ENCODE measurements around the gene CHMP6. TPM values are rescaled to one million over a fixed set of nuclear protein-coding genes. Genes with fewer than 3 reads are reported as not detected.
A peak's percentile ranks its signal among the peaks of the same experiment; 100 is the strongest.
"Not testable (repeated sequence)": the region's sequence is repeated elsewhere in the genome, so short reads cannot be mapped to it uniquely, and the experiment has no call there.

Gene CHMP6
- total RNA-seq, 4 donors from 2014 or later, result 16.7 to 23.8 (median 22.1) TPM

- H3K27ac ChIP-seq, result no peak overlapping the region
- 19 to 65% methylated on average over 7 to 12 of the region's 37 CpGs for WGBS, 2 donors
- H3K4me1 ChIP-seq, result peaks cover 9 to 70% (median 19%) of the 10 kb centered on the region in 3 donors
- peak overlapping the region in 1 of 4 donors; percentile 34 for H3K4me3 ChIP-seq
- H3K27me3 ChIP-seq, result peaks cover 0 to 48% (median 4%) of the 10 kb centered on the region in 4 donors
- intact Hi-C loops (cut with DNase I), result loop anchor here (10.0 kb wide), 1 partner anchor 67 kb away; no protein-coding TSS in a partner anchor
- no peaks in the 10 kb centered on the region for H3K9me3 ChIP-seq
- TF ChIP-seq, protein P1, sequence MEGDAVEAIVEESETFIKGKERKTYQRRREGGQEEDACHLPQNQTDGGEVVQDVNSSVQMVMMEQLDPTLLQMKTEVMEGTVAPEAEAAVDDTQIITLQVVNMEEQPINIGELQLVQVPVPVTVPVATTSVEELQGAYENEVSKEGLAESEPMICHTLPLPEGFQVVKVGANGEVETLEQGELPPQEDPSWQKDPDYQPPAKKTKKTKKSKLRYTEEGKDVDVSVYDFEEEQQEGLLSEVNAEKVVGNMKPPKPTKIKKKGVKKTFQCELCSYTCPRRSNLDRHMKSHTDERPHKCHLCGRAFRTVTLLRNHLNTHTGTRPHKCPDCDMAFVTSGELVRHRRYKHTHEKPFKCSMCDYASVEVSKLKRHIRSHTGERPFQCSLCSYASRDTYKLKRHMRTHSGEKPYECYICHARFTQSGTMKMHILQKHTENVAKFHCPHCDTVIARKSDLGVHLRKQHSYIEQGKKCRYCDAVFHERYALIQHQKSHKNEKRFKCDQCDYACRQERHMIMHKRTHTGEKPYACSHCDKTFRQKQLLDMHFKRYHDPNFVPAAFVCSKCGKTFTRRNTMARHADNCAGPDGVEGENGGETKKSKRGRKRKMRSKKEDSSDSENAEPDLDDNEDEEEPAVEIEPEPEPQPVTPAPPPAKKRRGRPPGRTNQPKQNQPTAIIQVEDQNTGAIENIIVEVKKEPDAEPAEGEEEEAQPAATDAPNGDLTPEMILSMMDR (IDR thresholded peaks at IDR 0.05), result no peak
- no peak for TF ChIP-seq POLR2A (IDR thresholded peaks at IDR 0.05)
- DNase-seq, result no peak
- peaks cover 0 to 13% (median 0%) of the 10 kb centered on the region in 3 donors for H3K36me3 ChIP-seq
Observed at GRCh38 chr17:81027591-81028505, 36.2 kb downstream of the CHMP6 start.

DNA sequence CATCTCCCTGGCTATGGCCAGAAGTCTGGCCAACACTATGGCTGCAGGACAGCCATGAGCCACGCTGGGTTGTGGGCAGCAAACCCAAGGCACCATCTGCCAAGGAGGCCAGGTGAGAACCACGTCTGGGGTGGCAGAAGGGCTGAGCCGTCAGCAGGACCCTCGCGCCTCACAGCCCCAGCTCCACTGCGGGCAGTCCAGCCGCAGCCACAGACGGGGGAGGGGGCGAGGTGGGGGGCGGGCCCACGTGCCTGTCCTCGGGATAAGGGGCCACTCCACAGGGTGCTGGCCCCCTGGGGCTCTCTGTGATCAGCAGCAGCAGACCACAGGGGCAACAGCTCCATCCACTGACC lies 36.8 kb downstream of the CHMP6 start:
- Histone ChIP-seq H3K36me3 (peaks cover 0 to 13% (median 0%) of the 10 kb centered on the region in 3 donors), H3K4me1 (peaks cover 14 to 71% (median 16%) of the 10 kb centered on the region in 3 donors), H3K27ac (no peak overlapping the region), H3K4me3 (no peak overlapping the region), H3K27me3 (peaks cover 0 to 48% (median 4%) of the 10 kb centered on the region in 4 donors), H3K9me3 (no peaks in the 10 kb centered on the region)
- 5% methylated on average over 4 of the region's 12 CpGs; no CpG with 5 or more reads in 1 of the 2 donors for WGBS, 2 donors
- no peak for TF ChIP-seq POLR2A (IDR thresholded peaks at IDR 0.05)
- TF ChIP-seq, protein P1 (IDR thresholded peaks at IDR 0.05), result no peak
- intact Hi-C loops (cut with DNase I), result loop anchor here (10.0 kb wide), 1 partner anchor 66 kb away; no protein-coding TSS in a partner anchor
- no peak for DNase-seq

- H3K36me3 ChIP-seq, result peaks cover 0 to 13% (median 0%) of the 10 kb centered on the region in 3 donors
- H3K4me1 ChIP-seq, result peaks cover 15 to 71% (median 23%) of the 10 kb centered on the region in 3 donors
- intact Hi-C loops (cut with DNase I), result loop anchor here (10.0 kb wide), 1 partner anchor 65 kb away; no protein-coding TSS in a partner anchor
- TF ChIP-seq POLR2A (IDR thresholded peaks at IDR 0.05), result no peak
- TF ChIP-seq, protein P1 (IDR thresholded peaks at IDR 0.05), result no peak
- H3K9me3 ChIP-seq, result no peaks in the 10 kb centered on the region
- DNase-seq, result no peak
- WGBS, 2 donors, result 81 to 86% methylated on average over 5 to 10 of the region's 11 CpGs
- no peak overlapping the region for H3K4me3 ChIP-seq
- no peak overlapping the region for H3K27ac ChIP-seq
- peaks cover 0 to 44% (median 4%) of the 10 kb centered on the region in 4 donors for H3K27me3 ChIP-seq
Observed at GRCh38 chr17:81029859-81030258, 38.2 kb downstream of the CHMP6 start.

DNA sequence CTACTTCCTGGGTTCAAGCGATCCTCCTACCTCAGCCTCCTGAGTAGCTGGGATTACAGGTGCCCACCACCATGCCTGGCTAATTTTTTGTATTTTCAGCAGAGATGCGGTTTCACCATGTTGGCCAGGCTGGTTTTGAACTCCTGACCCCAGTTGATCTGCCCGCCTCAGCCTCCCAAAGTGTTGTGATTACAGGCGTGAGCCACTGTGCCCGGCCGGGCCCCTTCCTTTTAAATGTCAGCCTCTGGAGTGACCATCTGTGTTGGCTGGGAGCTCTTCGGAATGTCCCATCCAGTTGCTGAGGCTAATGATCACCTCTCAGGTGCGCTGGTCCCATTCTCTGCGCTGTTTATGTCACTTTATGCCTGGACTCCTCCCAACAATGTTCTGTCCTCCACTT lies 38.7 kb downstream of the CHMP6 start:
- DNase-seq; H3K27ac ChIP-seq; H3K4me3 ChIP-seq; intact Hi-C loops (cut with DNase I); H3K9me3 ChIP-seq: not testable (repeated sequence)
- Histone ChIP-seq H3K36me3 (peaks cover 0 to 13% (median 0%) of the 10 kb centered on the region in 3 donors), H3K4me1 (peaks cover 15 to 69% (median 23%) of the 10 kb centered on the region in 3 donors), H3K27me3 (peaks cover 0 to 39% (median 4%) of the 10 kb centered on the region in 4 donors)
- WGBS, 2 donors, result 88 to 90% methylated on average over 7 to 9 of the region's 9 CpGs

GRCh38 chr17:81030741-81031565 lies 39.3 kb downstream of the CHMP6 start:
- H3K27ac ChIP-seq, result peak overlapping the region in 1 of 4 donors; percentile 29
- WGBS, 2 donors, result 77 to 83% methylated on average over 19 to 30 of the region's 32 CpGs
- H3K27me3 ChIP-seq, result peaks cover 0 to 33% (median 4%) of the 10 kb centered on the region in 4 donors
- intact Hi-C loops (cut with DNase I), result no loop called here
- H3K4me3 ChIP-seq, result no peak overlapping the region
- TF ChIP-seq, protein P1 (IDR thresholded peaks at IDR 0.05), result no peak
- no peak for TF ChIP-seq POLR2A (IDR thresholded peaks at IDR 0.05)
- H3K9me3 ChIP-seq, result no peaks in the 10 kb centered on the region
- H3K4me1 ChIP-seq, result peaks cover 15 to 67% (median 25%) of the 10 kb centered on the region in 3 donors
- DNase-seq, result no peak
- H3K36me3 ChIP-seq, result peaks cover 0 to 13% (median 0%) of the 10 kb centered on the region in 3 donors

Measured in esophagus squamous epithelium (tissue), 5 donors.